NAMALWA (cell line): ENCODE data around the gene HACE1.

ENCODE experiments used
- DNase-seq: peaks from one replicate; pipeline ENCODE4 v3.0.0-alpha.2; 2015; ENCODE audit warnings: low spot score

Gene HACE1

DNA sequence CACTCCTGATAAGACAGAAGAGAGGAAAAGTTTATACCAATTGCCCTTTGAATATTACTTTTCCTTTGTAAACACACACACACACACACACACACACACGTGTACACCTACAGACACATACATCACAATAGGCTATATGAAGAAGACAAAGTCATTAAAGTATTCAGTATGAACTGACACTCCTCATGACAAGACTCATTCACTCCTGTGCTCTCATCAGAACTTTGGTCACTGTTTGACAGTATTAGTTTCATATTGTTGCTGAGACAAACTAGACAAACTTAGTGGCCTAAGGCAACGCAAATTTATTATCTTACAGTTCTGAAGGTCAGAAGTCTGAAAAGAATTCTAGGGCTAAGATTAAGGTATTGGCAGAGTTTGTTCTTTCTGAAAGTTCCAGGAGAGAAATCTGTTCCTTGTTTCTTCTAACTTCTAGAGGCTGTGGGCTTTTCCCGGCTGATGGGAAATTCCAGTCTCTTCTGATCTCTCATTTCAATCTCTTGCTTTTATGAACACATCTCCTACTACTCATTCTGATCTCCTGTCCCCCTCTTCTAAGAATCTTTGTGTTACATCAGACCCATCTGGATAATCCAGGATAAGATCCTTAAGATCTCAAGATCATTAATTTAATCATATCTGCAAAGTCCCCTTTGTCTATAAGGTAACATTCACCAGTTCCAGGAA, 171.3 kb downstream of the HACE1 start:
- DNase-seq: no peak

DNA sequence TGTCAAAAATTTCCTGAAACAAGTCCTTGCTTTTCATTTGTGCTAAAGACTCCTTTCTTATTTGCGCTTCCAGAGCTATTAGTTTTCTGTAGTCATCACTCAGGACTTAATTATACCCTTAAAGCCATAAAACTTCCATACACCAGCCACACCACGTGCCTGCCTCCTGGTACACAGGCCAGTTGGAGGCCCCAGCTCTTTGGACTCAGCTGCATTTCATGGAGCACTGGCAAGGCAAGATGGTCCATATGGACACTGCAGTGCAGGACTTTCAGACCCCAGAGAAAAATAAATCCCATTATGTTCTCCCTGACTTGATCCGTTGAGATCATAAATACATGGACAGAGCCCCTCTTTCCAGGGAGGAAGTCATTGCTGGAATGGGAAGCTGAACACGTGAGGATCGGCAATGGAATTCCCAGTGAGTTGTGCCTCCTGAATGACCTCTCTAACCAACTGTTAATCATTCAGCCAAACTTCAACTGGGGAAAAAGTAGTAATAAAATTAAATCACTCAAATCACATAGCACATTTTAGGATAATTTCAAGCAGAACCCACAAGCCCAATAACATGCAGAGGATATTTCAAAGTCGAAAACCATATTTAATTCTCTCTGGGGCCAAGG, 173.1 kb downstream of the HACE1 start:
- no peak for DNase-seq

DNA sequence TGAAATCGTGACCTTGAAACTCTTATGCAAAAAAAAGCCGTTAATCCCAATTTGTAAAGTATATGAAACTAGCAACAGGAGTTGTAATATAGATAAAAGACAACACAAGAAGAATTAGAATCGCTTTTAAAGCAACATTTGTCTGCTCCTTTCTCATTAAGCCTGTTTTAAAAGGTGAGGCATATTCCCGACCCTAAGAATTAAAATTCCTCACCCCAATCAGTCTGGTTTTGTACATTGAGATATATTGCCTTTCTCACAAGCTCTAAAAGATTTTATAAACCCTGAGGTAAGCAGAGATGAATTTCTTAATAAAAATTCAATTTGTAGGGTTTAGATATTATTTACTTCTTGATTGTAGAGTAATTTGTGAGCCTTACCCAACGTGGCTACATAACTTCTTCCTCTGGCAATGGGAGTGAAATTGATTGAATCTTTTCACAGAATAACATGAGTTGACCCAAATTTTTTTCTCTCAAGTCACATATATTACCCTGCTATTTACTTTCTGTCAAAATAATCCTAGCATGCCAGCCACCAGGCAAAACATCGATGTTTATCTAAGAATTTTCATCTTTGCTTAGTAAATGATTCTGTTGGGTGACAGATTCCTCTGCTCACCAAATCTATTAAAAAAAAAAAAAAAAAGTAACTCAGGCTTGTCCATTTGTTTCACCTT, 173.7 kb downstream of the HACE1 start:
- no peak for DNase-seq

DNA sequence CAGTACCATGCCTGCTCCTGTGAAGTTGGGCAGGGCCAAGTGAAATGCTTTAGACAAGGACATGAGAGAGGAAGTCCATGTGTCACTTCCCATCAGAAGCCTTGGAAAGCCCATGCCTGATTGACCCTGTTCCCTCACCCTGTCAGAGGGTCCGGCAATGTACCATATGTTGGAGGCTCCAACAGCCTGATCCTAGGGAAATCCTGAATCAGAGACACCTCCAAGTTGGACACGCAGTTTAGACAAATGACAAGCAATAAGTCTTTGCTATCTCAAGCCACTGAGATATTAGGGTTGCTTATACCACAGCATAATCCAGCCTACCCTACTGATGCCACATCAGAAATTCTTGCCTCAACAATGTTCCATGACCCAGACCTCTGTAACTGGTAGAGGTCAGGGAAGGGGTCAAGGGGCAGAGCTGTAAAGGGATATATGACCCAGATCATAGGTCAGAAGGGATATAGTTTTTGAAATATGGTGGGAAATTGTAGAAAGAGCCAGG, 174.8 kb downstream of the HACE1 start:
- no peak for DNase-seq

DNA sequence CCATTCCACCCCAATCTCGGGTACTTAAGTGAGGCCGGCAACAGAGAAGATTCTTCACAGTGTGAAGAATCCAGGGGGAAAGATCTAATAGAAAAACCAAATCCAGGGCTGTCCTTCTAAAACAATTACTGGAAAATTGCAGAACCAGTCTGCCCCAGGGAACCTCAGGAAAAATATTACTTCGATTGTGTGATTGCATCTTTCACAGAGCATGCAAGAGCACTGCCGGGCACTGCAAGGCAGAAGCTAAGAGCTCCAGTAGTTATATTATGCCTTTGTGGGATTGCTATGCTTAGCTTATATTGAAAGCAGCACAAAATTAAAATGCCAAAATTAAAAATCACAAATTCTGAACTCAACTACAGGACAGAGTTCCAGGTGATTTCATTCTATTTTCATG, 175.9 kb downstream of the HACE1 start:
- DNase-seq: no peak

DNA sequence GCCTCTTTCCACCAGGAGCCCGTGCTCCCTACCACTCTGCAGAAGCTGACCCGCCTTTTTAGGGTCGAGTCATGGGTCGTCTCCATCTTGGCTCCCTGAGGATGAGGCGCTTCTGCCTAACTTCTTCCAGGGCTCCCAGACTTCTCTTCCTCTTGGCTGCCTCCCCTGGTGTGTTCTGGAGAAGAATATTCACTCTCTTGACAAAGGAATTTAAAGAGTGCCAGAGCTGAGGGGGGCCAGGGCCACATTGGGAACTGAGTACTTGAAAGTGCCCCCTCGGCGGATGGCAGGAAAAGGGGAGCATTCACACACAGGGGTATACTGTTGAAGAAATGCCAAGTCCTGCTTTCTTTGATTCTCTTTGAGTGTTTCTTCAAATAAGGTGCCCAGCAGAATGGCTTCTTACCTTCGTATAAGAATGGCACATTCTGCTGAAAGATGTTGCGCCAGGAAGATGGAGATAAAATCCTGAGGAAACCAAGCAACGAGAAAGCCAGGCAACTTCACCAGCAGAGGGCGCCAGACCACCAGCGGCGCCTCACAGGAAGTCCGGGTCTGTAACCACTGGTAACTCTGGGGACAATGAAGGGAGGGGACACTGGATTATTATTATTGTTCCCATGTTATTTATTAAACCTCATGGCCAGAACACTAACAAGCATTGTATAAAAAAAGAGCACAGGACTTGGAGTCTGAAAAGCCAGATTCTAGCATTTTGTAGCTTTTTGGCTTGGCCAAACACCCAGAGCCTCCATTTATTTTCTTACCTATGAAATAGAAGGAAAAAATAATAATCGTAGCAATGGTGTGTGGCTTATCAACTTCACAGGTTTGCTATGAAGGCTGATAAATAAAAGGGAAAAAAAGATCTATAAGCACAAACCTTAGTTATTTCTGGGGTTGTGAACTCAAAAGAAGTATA, 176.7 kb downstream of the HACE1 start:
- peak; percentile 73 for DNase-seq

DNA sequence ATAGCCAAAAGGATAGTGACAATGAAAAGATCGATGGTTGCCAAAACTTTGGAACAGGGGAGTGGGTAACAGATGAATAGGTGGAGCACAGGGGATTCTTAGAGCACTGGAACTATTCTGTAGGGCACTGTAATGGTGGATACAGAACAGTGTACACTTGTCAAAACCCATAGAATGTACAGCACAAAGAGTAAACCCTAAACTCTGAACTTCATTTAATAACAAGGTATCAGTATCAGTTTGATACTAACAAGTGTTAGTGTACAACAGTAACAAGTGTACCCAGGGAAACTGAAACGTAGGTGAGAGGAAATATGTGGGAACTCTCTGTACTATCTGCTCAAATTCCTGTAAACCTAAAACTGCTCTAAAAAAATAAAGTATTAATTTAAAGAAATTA, 179.2 kb downstream of the HACE1 start:
- no peak for DNase-seq

DNA sequence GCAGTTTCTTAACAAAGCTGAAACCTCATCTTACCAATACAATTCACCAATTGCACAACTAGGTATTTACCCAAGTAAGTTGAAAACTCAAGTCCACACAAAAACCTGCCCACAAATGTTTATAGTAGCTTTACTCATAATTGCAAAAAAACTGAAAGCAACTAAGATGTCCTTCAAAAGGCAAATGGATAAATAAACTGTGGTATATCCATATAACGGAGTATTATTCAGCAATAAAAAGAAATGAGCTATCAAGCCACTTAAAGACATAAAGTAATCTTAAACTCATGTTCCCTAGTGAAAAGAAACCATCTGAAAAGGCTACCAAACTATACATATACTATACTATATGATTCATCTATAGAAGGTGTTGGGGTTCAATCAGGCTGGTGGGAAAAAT, 179.7 kb downstream of the HACE1 start:
- DNase-seq: no peak
